HepG2 (cell line): ENCODE results near the gene CAMSAP3. TPM values are rescaled to one million over a fixed set of nuclear protein-coding genes. Genes with fewer than 3 reads are reported as not detected.

Source experiments
- ATAC-seq: fragments of 200-7000 bp; cut with Tn5 transposase; 3 replicates; pipeline ENCODE4 v1.9.1; 2020; ENCODE audit warnings: mild to moderate bottlenecking, moderate library complexity
- BruUV-seq: library from RNA; stranded (reverse); fragments of 400-500 nt; replicated peaks from 2 replicates; lab custom pipeline; 2021; lab: Mats Ljungman, UMichigan
- CTCF ChIA-PET: fragments of 300-600 bp; formaldehyde crosslinking; extraction: SDS; loops from one replicate; lab custom pipeline; 2021; ENCODE audit warnings: low total read pairs, inconsistent platforms, low intra/inter-chr PET ratio; lab: Yijun Ruan, JAX
- POLR2A ChIA-PET: fragments of 350-600 bp; sonication (Branson Sonifier 250); formaldehyde crosslinking; loops from one replicate; lab custom pipeline; 2020; ENCODE audit warnings: antibody characterized with exemption, inconsistent platforms; lab: Yijun Ruan, JAX
- DNase-seq: peaks from one replicate; pipeline ENCODE4 v3.0.0-alpha.2; 2015; ENCODE audit warnings: low spot score
- FAIRE-seq: peaks from 3 replicates; lab custom pipeline; 2011; peaks lifted over from hg19 to GRCh38; lab: Jason Lieb, UNC
- H2AFZ ChIP-seq: one replicate; pipeline ENCODE4 v1.6.1; 2011; ENCODE audit warnings: low read length, inconsistent platforms
- H3K27ac ChIP-seq: fragments of 300-600 bp; 3 replicates; pipeline ENCODE4 v1.8.0; 2011; ENCODE audit warnings: mixed run types, mild to moderate bottlenecking, mixed read lengths, low read length, inconsistent platforms; ENCODE audit not compliant: insufficient read depth; ENCODE audit errors: extremely low read length
- H3K27me3 ChIP-seq, 2 experiments: fragments of 200-600 bp in 1 of 2; 2 replicates in 1 of 2; 3 replicates in 1 of 2; pipeline versions ENCODE4 v1.6.0 to v1.8.0; 2011; ENCODE audit warnings: low read length in 2 of 2, mild to moderate bottlenecking in 2 of 2, moderate library complexity in 2 of 2, inconsistent platforms in 1 of 2; ENCODE audit not compliant: insufficient read depth in 2 of 2, control insufficient read depth in 1 of 2
- H3K36me3 ChIP-seq, 2 experiments: fragments of 200-600 bp in 1 of 2; replicated peaks in 1 of 2; 2 replicates in 1 of 2; 3 replicates in 1 of 2; pipeline versions ENCODE4 v1.5.1 to v1.8.0; 2011; ENCODE audit warnings: low read length in 2 of 2, inconsistent platforms in 1 of 2; ENCODE audit not compliant: insufficient read depth in 2 of 2, control insufficient read depth in 1 of 2
- H3K4me1 ChIP-seq: 2 replicates; pipeline ENCODE4 v1.5.1; 2012; ENCODE audit warnings: low read length, inconsistent platforms; ENCODE audit not compliant: insufficient read depth
- H3K4me2 ChIP-seq: 2 replicates; pipeline ENCODE4 v1.6.0; 2011; ENCODE audit warnings: low read depth, low read length, inconsistent platforms
- H3K4me3 ChIP-seq, 3 experiments: fragments of 200-600 bp in 1 of 3; sonication (generic), shearing (Covaris generic) in 1 of 3; replicated peaks in 1 of 3; 2 replicates each; pipeline ENCODE4 v1.5.1; 2011 to 2016; ENCODE audit warnings: low read length in 3 of 3, inconsistent platforms in 2 of 3, low read depth in 2 of 3, mild to moderate bottlenecking in 2 of 3, control low read depth in 1 of 3, mixed read lengths in 1 of 3; ENCODE audit not compliant: insufficient read depth in 1 of 3
- H3K79me2 ChIP-seq: one replicate; pipeline ENCODE4 v1.6.1; 2011; ENCODE audit warnings: low read length, inconsistent platforms; ENCODE audit not compliant: insufficient read depth
- H3K9ac ChIP-seq: 2 replicates; pipeline ENCODE4 v1.6.0; 2011; ENCODE audit warnings: mild to moderate bottlenecking, low read depth, low read length, inconsistent platforms; ENCODE audit not compliant: insufficient read depth
- H3K9me3 ChIP-seq: 2 replicates; pipeline ENCODE4 v1.5.1; 2012; ENCODE audit warnings: mild to moderate bottlenecking, low read length
- H4K20me1 ChIP-seq: 2 replicates; pipeline ENCODE4 v1.6.0; 2011; ENCODE audit warnings: inconsistent platforms, mild to moderate bottlenecking, low read length, moderate library complexity; ENCODE audit not compliant: insufficient read depth
- CENPX ChIP-seq: sonication (generic); formaldehyde crosslinking; IDR thresholded peaks from 2 replicates; pipeline ENCODE4 v1.9.0; 2021; ENCODE audit warnings: mild to moderate bottlenecking, missing genetic modification reagents, moderate library complexity
- CHD2 ChIP-seq: IDR thresholded peaks from 2 replicates; pipeline ENCODE4 v1.6.1; 2011; ENCODE audit warnings: low read depth, low read length, improper control_type of control experiment
- CREM ChIP-seq, 2 experiments: sonication (generic) in 1 of 2; formaldehyde crosslinking in 1 of 2; IDR thresholded peaks; 2 replicates each; pipeline versions ENCODE4 v1.4.0 to v1.6.1; 2016 to 2020; ENCODE audit warnings: antibody characterized with exemption in 1 of 2, mild to moderate bottlenecking in 1 of 2, missing genetic modification reagents in 1 of 2
- GABPA ChIP-seq, 2 experiments: IDR thresholded peaks; 2 replicates each; pipeline ENCODE4 v1.6.1; 2011 to 2016; ENCODE audit warnings: low read depth in 2 of 2, low read length in 1 of 2, missing biosample characterization in 1 of 2, missing genetic modification characterization in 1 of 2
- GABPB1 ChIP-seq: IDR thresholded peaks from 2 replicates; pipeline ENCODE4 v1.6.1; 2016; ENCODE audit warnings: mild to moderate bottlenecking, missing genetic modification reagents, moderate library complexity, missing compliant biosample characterization
- HCFC1 ChIP-seq: fragments of 150-350 bp; IDR thresholded peaks from 2 replicates; pipeline ENCODE4 v1.6.1; 2014; ENCODE audit warnings: low read depth, low read length
- HOXA3 ChIP-seq: sonication (generic); formaldehyde crosslinking; IDR thresholded peaks from 2 replicates; pipeline ENCODE4 v1.5.0; 2020; ENCODE audit warnings: missing genetic modification reagents
- NR1H2 ChIP-seq: sonication (generic); formaldehyde crosslinking; IDR thresholded peaks from 2 replicates; pipeline ENCODE4 v1.8.1; 2022; ENCODE audit warnings: low read depth, missing genetic modification reagents, borderline replicate concordance
- SMAD9 ChIP-seq: sonication (generic); formaldehyde crosslinking; IDR thresholded peaks from 2 replicates; pipeline ENCODE4 v1.5.1; 2020; ENCODE audit warnings: mild to moderate bottlenecking, missing genetic modification reagents
- SUZ12 ChIP-seq: fragments of 150-350 bp; IDR thresholded peaks from 2 replicates; pipeline ENCODE4 v1.6.1; 2014; ENCODE audit warnings: low read depth, low read length
- ZBTB1 ChIP-seq: sonication (generic); formaldehyde crosslinking; IDR thresholded peaks from 2 replicates; pipeline ENCODE4 v1.4.0; 2020; ENCODE audit warnings: missing genetic modification reagents, borderline replicate concordance
- ZFY ChIP-seq: sonication (generic); formaldehyde crosslinking; IDR thresholded peaks from 2 replicates; pipeline ENCODE4 v1.4.0; 2020; ENCODE audit warnings: missing genetic modification reagents
- ZNF143 ChIP-seq: sonication (generic); formaldehyde crosslinking; IDR thresholded peaks from 2 replicates; pipeline ENCODE4 v1.4.0; 2020; ENCODE audit warnings: missing genetic modification reagents
- ZNF547 ChIP-seq: sonication (generic); formaldehyde crosslinking; IDR thresholded peaks from 2 replicates; pipeline ENCODE4 v1.5.1; 2020; ENCODE audit warnings: mild to moderate bottlenecking, missing genetic modification reagents
- WGBS: methylation state at CpG from one replicate; pipeline ENCODE4 v1.1.6; 2017; ENCODE audit warnings: low lambda C conversion rate; 5-methylcytosine and 5-hydroxymethylcytosine counted together
- in situ Hi-C: cut with HindIII; loops from 2 replicates; pipeline ENCODE4 v1.10.0; 2017; ENCODE audit warnings: low pct_unique_long_range_greater_than_20kb; ENCODE audit not compliant: extremely low pct_ligation_motif_present
- intact Hi-C: fragments of 100-400 bp; cut with micrococcal nuclease; formaldehyde crosslinking; loops from one replicate; pipeline ENCODE4 v1.10.0; 2022; ENCODE audit not compliant: unreplicated experiment
- polyA plus RNA-seq, 8 experiments: library from polyadenylated mRNA; depleted of rRNA in 3 of 8; stranded (reverse) in 7 of 8; unstranded in 1 of 8; fragments of >200 nt; fragmentation: Illumina TruSeq in 4 of 8; extraction: Trizol in 4 of 8; gene quantifications; 2 replicates each; pipeline versions ENCODE4 v1.2.1 to v1.2.3, GENCODE V29; 2011 to 2016; ENCODE audit warnings: low read depth in 4 of 8, missing spikeins in 1 of 8, mixed read lengths in 1 of 8; ENCODE audit not compliant: insufficient read depth in 1 of 8
- total RNA-seq, 5 experiments: library from RNA; depleted of rRNA; stranded (reverse); fragments of >200 nt; fragmentation: Illumina TruSeq; extraction: Trizol; gene quantifications; 2 replicates each; pipeline ENCODE4 v1.2.3, GENCODE V29; 2016; ENCODE audit warnings: low read depth in 1 of 5
- TF ChIP-seq, protein P1 (sequence below): sonication (generic); formaldehyde crosslinking; IDR thresholded peaks from 2 replicates; pipeline ENCODE4 v1.5.1; 2020; ENCODE audit warnings: missing genetic modification reagents, mild to moderate bottlenecking, borderline replicate concordance
- TF ChIP-seq, protein P2 (sequence below): IDR thresholded peaks from 2 replicates; pipeline ENCODE4 v1.6.1; 2016; ENCODE audit warnings: mild to moderate bottlenecking
- TF ChIP-seq, protein P3 (sequence below): sonication (generic); formaldehyde crosslinking; IDR thresholded peaks from 2 replicates; pipeline ENCODE4 v1.4.0; 2020; ENCODE audit warnings: missing genetic modification reagents
- TF ChIP-seq, protein P4 (sequence below): sonication (generic); formaldehyde crosslinking; IDR thresholded peaks from 2 replicates; pipeline ENCODE4 v1.8.1; 2023; ENCODE audit warnings: missing genetic modification reagents, mild to moderate bottlenecking, borderline replicate concordance

Gene CAMSAP3
- total and polyA plus RNA-seq, 2 of the 13 experiments (the other 11 are each of a cell fraction or from before 2014, with no cell fraction given): 10.8 to 11.8 TPM

DNA sequence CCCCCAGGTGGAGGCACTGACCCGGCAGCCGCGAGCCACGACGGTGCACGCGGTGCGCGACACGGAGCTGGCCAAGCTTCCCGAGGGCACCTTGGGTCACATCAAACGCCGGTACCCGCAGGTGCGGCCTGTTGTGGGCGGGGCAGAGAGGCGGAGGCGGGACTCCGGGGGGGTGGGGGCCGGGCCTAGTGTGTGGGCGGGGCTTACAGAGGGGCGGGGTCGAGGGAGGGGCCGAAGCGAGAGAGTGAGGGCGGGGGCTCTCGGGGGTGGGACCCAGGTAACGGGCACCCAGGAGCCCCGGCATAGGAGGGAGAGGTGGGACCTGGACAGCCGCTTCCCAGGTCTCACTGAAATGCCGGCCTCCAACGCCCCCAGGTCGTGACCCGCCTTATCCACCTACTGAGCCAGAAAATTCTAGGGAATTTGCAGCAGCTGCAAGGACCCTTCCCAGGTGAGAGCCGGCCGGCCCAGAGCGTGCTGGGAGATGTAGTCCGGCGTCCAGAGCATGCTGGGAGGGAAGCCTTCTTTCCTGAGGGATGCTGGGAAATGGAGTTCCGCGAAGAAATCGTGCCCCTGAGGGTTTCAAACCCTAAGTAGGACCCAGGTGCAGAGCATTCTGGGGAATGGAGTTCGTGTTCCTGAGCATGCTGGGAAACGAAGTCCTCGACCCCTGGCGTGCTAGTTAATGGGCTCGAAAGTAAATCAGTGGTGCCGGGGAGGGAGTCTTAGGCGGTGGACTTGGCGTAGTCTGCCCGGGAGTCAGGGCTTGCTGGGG, 44.5 kb upstream of the CAMSAP3 start:
- FAIRE-seq: no peak
- no peak for TF ChIP-seq CHD2
- TF ChIP-seq ZBTB1 (CRISPR knock-in tag): no peak
- TF ChIP-seq GABPA (IDR thresholded peaks at IDR 0.05; ENCODE audit: low read depth, low read length): no peak
- TF ChIP-seq GABPA (CRISPR knock-in tag; IDR thresholded peaks at IDR 0.05; ENCODE audit: low read depth): peak; percentile 43; the same call in 1 of the 2 replicates
- no peak for TF ChIP-seq NR1H2 (CRISPR knock-in tag)
- no peak for TF ChIP-seq SMAD9 (CRISPR knock-in tag)
- peak; percentile 93 for TF ChIP-seq ZNF143 (CRISPR knock-in tag)
- TF ChIP-seq, protein P1, sequence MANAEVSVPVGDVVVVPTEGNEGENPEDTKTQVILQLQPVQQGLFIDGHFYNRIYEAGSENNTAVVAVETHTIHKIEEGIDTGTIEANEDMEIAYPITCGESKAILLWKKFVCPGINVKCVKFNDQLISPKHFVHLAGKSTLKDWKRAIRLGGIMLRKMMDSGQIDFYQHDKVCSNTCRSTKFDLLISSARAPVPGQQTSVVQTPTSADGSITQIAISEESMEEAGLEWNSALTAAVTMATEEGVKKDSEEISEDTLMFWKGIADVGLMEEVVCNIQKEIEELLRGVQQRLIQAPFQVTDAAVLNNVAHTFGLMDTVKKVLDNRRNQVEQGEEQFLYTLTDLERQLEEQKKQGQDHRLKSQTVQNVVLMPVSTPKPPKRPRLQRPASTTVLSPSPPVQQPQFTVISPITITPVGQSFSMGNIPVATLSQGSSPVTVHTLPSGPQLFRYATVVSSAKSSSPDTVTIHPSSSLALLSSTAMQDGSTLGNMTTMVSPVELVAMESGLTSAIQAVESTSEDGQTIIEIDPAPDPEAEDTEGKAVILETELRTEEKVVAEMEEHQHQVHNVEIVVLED (CRISPR knock-in tag): peak; percentile 30; the same call in 1 of the 2 replicates
- peak; percentile 47; the same call in 1 of the 2 replicates for TF ChIP-seq GABPB1 (CRISPR knock-in tag)
- TF ChIP-seq, protein P2, sequence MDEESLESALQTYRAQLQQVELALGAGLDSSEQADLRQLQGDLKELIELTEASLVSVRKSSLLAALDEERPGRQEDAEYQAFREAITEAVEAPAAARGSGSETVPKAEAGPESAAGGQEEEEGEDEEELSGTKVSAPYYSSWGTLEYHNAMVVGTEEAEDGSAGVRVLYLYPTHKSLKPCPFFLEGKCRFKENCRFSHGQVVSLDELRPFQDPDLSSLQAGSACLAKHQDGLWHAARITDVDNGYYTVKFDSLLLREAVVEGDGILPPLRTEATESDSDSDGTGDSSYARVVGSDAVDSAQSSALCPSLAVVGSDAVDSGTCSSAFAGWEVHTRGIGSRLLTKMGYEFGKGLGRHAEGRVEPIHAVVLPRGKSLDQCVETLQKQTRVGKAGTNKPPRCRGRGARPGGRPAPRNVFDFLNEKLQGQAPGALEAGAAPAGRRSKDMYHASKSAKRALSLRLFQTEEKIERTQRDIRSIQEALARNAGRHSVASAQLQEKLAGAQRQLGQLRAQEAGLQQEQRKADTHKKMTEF (CRISPR knock-in tag): no peak
- no peak for TF ChIP-seq ZNF547
- TF ChIP-seq, protein P3, sequence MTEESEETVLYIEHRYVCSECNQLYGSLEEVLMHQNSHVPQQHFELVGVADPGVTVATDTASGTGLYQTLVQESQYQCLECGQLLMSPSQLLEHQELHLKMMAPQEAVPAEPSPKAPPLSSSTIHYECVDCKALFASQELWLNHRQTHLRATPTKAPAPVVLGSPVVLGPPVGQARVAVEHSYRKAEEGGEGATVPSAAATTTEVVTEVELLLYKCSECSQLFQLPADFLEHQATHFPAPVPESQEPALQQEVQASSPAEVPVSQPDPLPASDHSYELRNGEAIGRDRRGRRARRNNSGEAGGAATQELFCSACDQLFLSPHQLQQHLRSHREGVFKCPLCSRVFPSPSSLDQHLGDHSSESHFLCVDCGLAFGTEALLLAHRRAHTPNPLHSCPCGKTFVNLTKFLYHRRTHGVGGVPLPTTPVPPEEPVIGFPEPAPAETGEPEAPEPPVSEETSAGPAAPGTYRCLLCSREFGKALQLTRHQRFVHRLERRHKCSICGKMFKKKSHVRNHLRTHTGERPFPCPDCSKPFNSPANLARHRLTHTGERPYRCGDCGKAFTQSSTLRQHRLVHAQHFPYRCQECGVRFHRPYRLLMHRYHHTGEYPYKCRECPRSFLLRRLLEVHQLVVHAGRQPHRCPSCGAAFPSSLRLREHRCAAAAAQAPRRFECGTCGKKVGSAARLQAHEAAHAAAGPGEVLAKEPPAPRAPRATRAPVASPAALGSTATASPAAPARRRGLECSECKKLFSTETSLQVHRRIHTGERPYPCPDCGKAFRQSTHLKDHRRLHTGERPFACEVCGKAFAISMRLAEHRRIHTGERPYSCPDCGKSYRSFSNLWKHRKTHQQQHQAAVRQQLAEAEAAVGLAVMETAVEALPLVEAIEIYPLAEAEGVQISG (CRISPR knock-in tag): peak; percentile 72
- TF ChIP-seq, protein P4, sequence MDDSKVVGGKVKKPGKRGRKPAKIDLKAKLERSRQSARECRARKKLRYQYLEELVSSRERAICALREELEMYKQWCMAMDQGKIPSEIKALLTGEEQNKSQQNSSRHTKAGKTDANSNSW: no peak
- no peak for TF ChIP-seq CENPX (CRISPR knock-in tag)
- TF ChIP-seq CREM (IDR thresholded peaks at IDR 0.05): peak; percentile 91
- TF ChIP-seq CREM (CRISPR knock-in tag; IDR thresholded peaks at IDR 0.05): no peak
- TF ChIP-seq HCFC1: peak; percentile 76
- peak; percentile 9; the same call in 1 of the 2 replicates for TF ChIP-seq HOXA3
- peak; percentile 44 for TF ChIP-seq SUZ12
- 0 out of 2 replicates have a peak, but pooled peaks have one; percentile 20 for TF ChIP-seq ZFY (CRISPR knock-in tag)

More for the DNA sequence above, 44.5 kb upstream of the CAMSAP3 start:
- DNase-seq (no peak), ATAC-seq (peak; percentile 47)
- H3K27ac ChIP-seq: no peak overlapping the region
- no peaks in the 10 kb centered on the region; a peak in 2 of 5 replicates for H3K36me3 ChIP-seq
- no peaks in the 10 kb centered on the region for H3K27me3 ChIP-seq
- intact Hi-C loops (no loop called here), in situ Hi-C loops (no loop called here)
- ChIA-PET CTCF (no interaction called here), POLR2A (no interaction called here)
- H3K9ac ChIP-seq: no peak overlapping the region
- H3K4me3 ChIP-seq: no peak overlapping the region
- no peaks in the 10 kb centered on the region for H3K79me2 ChIP-seq
- no TSS peak for BruUV-seq
- no peak overlapping the region for H3K4me2 ChIP-seq
- WGBS: 81% methylated on average over 38 of the region's 51 CpGs
- H2AFZ ChIP-seq: no peak overlapping the region
- no peaks in the 10 kb centered on the region for H4K20me1 ChIP-seq
- no peaks in the 10 kb centered on the region for H3K4me1 ChIP-seq
- H3K9me3 ChIP-seq: no peaks in the 10 kb centered on the region
